Thyroid gland (tissue), 4 donors: Measurements from ENCODE around the gene TSSK1B. TPM values are rescaled to one million over a fixed set of nuclear protein-coding genes. Genes with fewer than 3 reads are reported as not detected.

Experiments used
- DNase-seq, 2 donors: peaks; one replicate each; pipeline ENCODE4 v3.0.0-alpha.2; 2019
- H3K27ac ChIP-seq, 3 donors: fragments of 200-600 bp; sonication (generic); 1 replicate in 2 of 3; 2 replicates in 1 of 3; pipeline ENCODE4 v1.5.1; 2016 to 2019; ENCODE audit warnings: mild to moderate bottlenecking in 1 of 3, moderate library complexity in 1 of 3
- H3K27me3 ChIP-seq: fragments of 200-600 bp; sonication (generic); one replicate; pipeline ENCODE4 v1.5.1; 2019
- H3K36me3 ChIP-seq, 2 donors: fragments of 200-600 bp; sonication (generic); one replicate each; pipeline ENCODE4 v1.5.1; 2016 to 2019
- H3K4me1 ChIP-seq, 2 donors: fragments of 200-600 bp; sonication (generic); one replicate each; pipeline ENCODE4 v1.5.1; 2017 to 2019
- H3K4me3 ChIP-seq, 3 donors: fragments of 200-600 bp; sonication (generic); replicated peaks in 1 of 3; 1 replicate in 2 of 3; 2 replicates in 1 of 3; pipeline ENCODE4 v1.5.1; 2016; ENCODE audit warnings: mild to moderate bottlenecking in 1 of 3
- H3K9me3 ChIP-seq: fragments of 200-600 bp; sonication (generic); one replicate; pipeline ENCODE4 v1.5.1; 2017
- CTCF ChIP-seq, 6 experiments: fragments of 200-600 bp in 3 of 6; fragments of 450-650 bp in 3 of 6; sonication (generic) in 3 of 6; IDR thresholded peaks; one replicate each; pipeline ENCODE4 v1.5.1; 2016 to 2019; ENCODE audit warnings: antibody characterized with exemption in 6 of 6, mild to moderate bottlenecking in 2 of 6, inconsistent platforms in 1 of 6, moderate library complexity in 1 of 6
- POLR2A ChIP-seq, 2 donors: fragments of 450-650 bp; IDR thresholded peaks; one replicate each; pipeline ENCODE4 v1.6.1; 2017; ENCODE audit warnings: antibody characterized with exemption in 2 of 2, mild to moderate bottlenecking in 2 of 2, moderate library complexity in 1 of 2
- WGBS, 2 donors: methylation state at CpG; one replicate each; pipeline ENCODE4 v1.1.5; 2017; 5-methylcytosine and 5-hydroxymethylcytosine counted together
- intact Hi-C: fragments of 100-400 bp; cut with DNase I; formaldehyde crosslinking; loops from one replicate; pipeline ENCODE4 v1.15.1; 2023
- total RNA-seq, 4 donors: library from RNA; depleted of rRNA; stranded (reverse); fragments of >200 nt; gene quantifications; one replicate each; pipeline ENCODE4 v1.2.3, GENCODE V29; 2016

Gene TSSK1B
- total RNA-seq, 4 donors from 2014 or later = 0.25 to 0.40 TPM; not detected in 2

GRCh38 chr5:113452941-113453340 is 18.2 kb upstream of the TSSK1B start:
- no peaks in the 10 kb centered on the region for H3K9me3 ChIP-seq
- no peak overlapping the region for H3K4me3 ChIP-seq
- TF ChIP-seq CTCF (IDR thresholded peaks at IDR 0.05) (no peak), POLR2A (IDR thresholded peaks at IDR 0.05) (no peak)
- no peak overlapping the region for H3K27ac ChIP-seq
- no peaks in the 10 kb centered on the region for H3K36me3 ChIP-seq
- intact Hi-C loops = no loop called here
- no peaks in the 10 kb centered on the region for H3K27me3 ChIP-seq
- WGBS, 2 donors = 92 to 93% methylated on average over 6 of the region's 6 CpGs
- H3K4me1 ChIP-seq = no peaks in the 10 kb centered on the region
- DNase-seq = no peak

- Histone ChIP-seq H3K4me3 (no peak overlapping the region), H3K27ac (no peak overlapping the region), H3K9me3 (no peaks in the 10 kb centered on the region), H3K36me3 (no peaks in the 10 kb centered on the region), H3K4me1 (no peaks in the 10 kb centered on the region), H3K27me3 (no peaks in the 10 kb centered on the region)
- intact Hi-C loops = no loop called here
- 48 to 68% methylated on average over 2 of the region's 2 CpGs for WGBS, 2 donors
- DNase-seq = no peak
- TF ChIP-seq CTCF (IDR thresholded peaks at IDR 0.05) = no peak
- no peak for TF ChIP-seq POLR2A (IDR thresholded peaks at IDR 0.05)
Measured at GRCh38 chr5:113451797-113452196, 17.0 kb upstream of the TSSK1B start.

- 38 to 39% methylated on average over 2 of the region's 2 CpGs for WGBS, 2 donors
- intact Hi-C loops = no loop called here
- H3K27me3 ChIP-seq = no peaks in the 10 kb centered on the region
- no peaks in the 10 kb centered on the region for H3K36me3 ChIP-seq
- H3K27ac ChIP-seq = no peak overlapping the region
- DNase-seq = no peak
- no peaks in the 10 kb centered on the region for H3K9me3 ChIP-seq
- no peak for TF ChIP-seq CTCF (IDR thresholded peaks at IDR 0.05)
- TF ChIP-seq POLR2A (IDR thresholded peaks at IDR 0.05) = no peak
- no peaks in the 10 kb centered on the region for H3K4me1 ChIP-seq
- H3K4me3 ChIP-seq = no peak overlapping the region
Measured at GRCh38 chr5:113450929-113451328, 16.1 kb upstream of the TSSK1B start.

- intact Hi-C loops = no loop called here
Measured at GRCh38 chr5:113450462-113450861, 15.7 kb upstream of the TSSK1B start.

GRCh38 chr5:113448252-113448651 is 13.5 kb upstream of the TSSK1B start:
- no peak overlapping the region for H3K27ac ChIP-seq
- H3K27me3 ChIP-seq = no peaks in the 10 kb centered on the region
- WGBS, 2 donors = 84 to 85% methylated on average over 3 of the region's 3 CpGs
- H3K36me3 ChIP-seq = no peaks in the 10 kb centered on the region
- intact Hi-C loops = no loop called here
- DNase-seq = no peak
- no peaks in the 10 kb centered on the region for H3K4me1 ChIP-seq
- H3K4me3 ChIP-seq = no peak overlapping the region
- no peaks in the 10 kb centered on the region for H3K9me3 ChIP-seq
- TF ChIP-seq POLR2A (IDR thresholded peaks at IDR 0.05) (no peak), CTCF (IDR thresholded peaks at IDR 0.05) (no peak)

More at GRCh38 chr5:113450462-113450861, 15.7 kb upstream of the TSSK1B start:
- Histone ChIP-seq H3K27ac (no peak overlapping the region), H3K4me1 (no peaks in the 10 kb centered on the region), H3K36me3 (no peaks in the 10 kb centered on the region), H3K27me3 (no peaks in the 10 kb centered on the region), H3K4me3 (no peak overlapping the region), H3K9me3 (no peaks in the 10 kb centered on the region)
- no peak for DNase-seq
- 82 to 93% methylated on average over 2 of the region's 2 CpGs for WGBS, 2 donors
- TF ChIP-seq POLR2A (IDR thresholded peaks at IDR 0.05) (no peak), CTCF (IDR thresholded peaks at IDR 0.05) (no peak)
